ENCODE results near the gene SLC44A5.
"Not testable (repeated sequence)": the region's sequence is repeated elsewhere in the genome, so short reads cannot be mapped to it uniquely, and the experiment has no call there.

Gene SLC44A5

DNA sequence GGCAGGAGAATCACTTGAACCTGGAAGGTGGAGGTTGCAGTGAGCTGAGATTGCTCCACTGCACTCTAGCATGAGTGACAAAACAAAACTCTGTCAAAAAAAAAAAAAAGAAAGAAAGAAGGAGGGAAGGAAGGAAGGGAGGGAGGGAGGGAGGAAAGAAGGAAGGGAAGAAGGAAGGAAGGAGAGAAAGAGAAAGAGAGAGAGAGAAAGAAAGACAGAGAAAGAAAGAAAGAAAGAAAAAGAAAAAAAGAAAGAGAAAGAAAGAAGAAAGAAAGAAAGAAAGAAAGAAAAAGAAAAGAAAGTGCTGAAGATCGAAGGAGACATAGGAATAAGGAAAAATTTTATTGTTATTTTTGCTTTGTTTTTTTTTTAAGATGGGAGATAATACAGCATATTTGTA is 166.7 kb downstream of the SLC44A5 start:
- no peak for DNase-seq

DNA sequence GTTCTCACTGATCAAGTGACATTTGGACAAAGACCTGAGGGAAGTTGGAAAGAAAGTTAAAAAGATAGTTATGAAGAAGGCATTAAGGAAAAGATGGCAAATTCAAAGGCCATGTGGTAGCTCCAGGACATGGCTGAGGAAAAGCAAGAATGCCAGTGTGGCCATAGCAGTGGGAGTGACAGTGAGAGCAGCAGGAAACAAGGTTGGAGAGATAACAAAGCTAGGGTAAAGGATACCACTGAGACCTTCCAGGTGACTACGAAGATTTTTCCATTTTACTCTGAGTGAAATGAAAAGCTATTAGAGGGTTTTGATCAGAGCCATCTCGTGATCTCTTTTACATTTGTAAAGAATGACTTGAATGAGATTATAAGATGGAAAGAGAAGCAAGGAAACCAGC is 170.6 kb downstream of the SLC44A5 start:
- no peak for DNase-seq

GRCh38 chr1:75438355-75438754 is 172.6 kb downstream of the SLC44A5 start:
- DNase-seq = no peak

DNA sequence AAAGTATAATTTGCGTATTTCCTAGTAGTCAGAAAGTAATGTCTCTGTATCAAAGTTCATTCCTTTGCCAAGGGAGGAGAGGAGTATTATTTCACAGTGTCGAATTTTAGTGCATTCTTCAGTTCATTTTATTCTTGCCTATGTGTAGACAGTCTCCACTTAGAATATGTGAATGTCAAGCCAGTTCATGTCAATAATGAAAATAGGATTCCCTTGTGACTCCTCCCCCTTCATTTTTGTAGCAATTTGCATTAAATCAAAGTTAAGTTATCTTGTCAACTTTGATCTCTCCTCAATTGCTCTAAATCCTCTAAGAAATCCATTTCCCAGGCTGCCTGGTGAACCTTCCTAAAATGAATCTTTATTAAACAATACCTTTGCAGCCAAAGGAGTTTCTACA is 179.1 kb downstream of the SLC44A5 start:
- no peak for DNase-seq

- no peak for DNase-seq
These were observed 180.4 kb downstream of the SLC44A5 start for GRCh38 chr1:75430526-75430925.

- DNase-seq = no peak
These were observed 184.2 kb downstream of the SLC44A5 start for GRCh38 chr1:75426688-75427087.

DNA sequence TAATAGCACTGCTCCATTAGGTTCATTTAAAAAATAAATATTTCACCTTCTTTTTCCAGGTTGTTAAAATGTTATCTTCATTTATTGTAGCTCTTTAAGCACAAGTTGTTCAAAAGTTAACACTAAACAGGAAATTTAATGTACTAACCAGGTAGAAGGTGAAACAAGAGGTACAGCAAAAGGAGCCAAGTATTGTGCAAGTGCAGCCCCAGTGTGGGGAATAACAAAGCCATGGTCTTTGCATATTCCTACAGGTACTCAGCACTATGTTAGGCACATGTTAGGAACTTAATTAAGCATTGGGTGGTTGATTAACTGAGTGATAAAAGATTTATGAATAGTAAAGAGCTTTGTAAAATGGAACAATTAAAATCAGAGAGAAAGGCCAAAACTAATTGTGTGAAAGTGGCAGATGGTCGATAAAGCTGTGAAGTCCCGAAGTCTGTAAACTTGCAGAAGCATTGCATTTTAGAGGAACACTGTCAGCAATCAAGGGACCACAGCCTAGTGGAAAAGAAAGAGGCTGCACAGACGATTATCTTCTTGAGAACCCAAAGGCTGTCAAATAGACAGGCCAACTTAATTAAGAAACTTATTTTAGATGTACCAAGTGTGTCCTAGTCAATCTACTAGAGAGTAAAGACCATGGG is 185.8 kb downstream of the SLC44A5 start:
- no peak for DNase-seq

DNA sequence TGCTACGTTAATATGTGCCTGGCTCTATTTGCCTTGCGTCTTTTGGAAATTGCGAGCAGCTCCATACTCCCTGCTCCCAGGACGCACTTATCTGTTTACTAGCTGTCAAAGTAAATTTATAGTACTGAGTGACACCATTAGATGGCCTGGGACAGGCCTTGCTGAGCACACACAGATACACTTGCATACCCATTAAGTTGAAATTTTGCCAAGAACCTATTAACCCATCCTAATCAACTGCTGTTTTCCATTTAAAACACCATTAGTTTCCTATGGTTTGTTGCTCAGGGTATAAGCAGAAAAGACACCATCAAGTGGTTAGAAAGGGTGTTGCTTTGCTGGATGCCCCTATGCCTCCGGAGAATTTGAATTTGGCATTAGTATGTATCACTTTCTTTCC is 187.3 kb downstream of the SLC44A5 start:
- DNase-seq = no peak

DNA sequence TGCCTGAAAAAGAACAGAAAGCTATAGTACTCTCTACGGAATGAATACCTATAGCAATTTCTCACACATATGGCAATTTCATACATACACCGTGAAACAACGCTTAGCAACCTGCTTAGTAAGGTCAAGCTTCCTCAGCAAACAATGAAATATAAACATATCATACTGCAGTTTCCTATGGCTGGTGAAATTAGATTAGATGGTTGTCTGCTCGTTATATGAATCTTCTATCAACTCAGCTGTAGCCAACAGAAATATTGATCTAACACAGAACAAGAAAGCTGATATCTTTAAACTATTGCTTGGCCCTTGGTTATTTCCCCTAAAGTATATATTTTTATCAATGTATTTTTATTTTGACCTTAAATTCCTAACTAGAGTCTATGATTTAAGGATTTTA is 187.8 kb downstream of the SLC44A5 start:
- no peak for DNase-seq

GRCh38 chr1:75421371-75421770 is 189.5 kb downstream of the SLC44A5 start:
- no peak for DNase-seq

DNA sequence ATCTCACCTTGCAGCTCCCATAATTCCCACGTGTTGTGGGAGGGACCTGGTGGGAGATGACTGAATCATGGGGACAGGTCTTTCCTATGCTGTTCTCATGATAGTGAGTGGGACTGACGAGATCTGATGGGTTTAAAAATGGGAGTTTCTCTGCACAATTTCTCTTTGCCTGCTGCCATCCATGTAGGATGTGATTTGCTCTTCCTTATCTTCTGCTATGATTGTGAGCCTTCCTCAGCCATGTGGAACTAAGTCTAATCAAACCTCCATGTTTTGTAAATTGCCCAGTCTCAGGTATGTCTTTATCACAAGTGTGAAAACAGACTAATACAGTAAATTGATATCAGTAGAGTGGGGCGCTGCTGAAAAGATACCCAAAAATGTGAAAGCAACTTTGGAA is 195.7 kb downstream of the SLC44A5 start:
- DNase-seq = no peak

GRCh38 chr1:75412616-75413015 is 198.3 kb downstream of the SLC44A5 start:
- DNase-seq = no peak

GRCh38 chr1:75404681-75405080 is 206.2 kb downstream of the SLC44A5 start:
- DNase-seq = not testable (repeated sequence)

- not testable (repeated sequence) for DNase-seq
These were observed 207.7 kb downstream of the SLC44A5 start for GRCh38 chr1:75403147-75403646.

- no peak for DNase-seq
These were observed 210.2 kb downstream of the SLC44A5 start for GRCh38 chr1:75400716-75401115.

GRCh38 chr1:75396745-75397144 is 214.2 kb downstream of the SLC44A5 start:
- DNase-seq = no peak

DNA sequence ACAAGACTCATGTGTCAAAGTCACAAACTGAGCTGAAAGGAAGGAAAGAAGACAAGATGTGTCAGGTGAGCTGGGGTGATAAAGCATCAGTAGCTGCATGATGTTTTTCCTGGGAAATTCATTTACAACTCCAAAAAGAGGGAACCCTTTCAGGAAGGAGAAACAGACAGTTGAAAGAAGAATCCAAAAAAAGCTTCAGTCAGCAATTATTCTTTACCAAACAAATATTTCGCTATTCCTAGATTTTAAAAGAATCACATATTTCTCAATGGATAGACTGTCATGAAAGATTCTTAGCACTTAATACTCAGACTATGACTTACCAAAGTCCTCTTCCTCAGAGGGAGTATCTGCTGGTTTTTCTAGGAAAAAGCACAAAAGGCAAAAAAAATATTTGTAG is 214.7 kb downstream of the SLC44A5 start:
- no peak for DNase-seq

- DNase-seq = no peak
These were observed 216.4 kb downstream of the SLC44A5 start for GRCh38 chr1:75394386-75395139.

DNA sequence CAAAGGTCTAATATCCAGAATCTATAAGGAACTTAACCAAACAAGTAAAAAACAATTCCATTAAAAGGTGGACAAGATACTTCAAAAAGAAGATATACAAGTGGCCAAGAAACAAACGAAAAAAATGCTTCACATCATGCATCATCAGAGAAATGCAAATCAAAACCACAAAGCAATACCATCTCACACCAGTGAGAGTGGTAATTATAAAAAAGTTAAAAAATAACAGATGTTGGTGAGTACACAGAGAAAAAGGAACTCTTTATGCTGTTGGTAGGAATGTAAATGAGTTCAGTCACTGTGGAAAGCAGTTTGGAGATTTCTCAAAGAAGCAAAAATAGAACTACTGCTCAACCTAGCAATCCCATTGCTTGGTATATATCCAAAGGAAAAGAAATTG is 218.6 kb downstream of the SLC44A5 start:
- DNase-seq = no peak

GRCh38 chr1:75375476-75376447 is 235.2 kb downstream of the SLC44A5 start:
- not testable (repeated sequence) for DNase-seq

DNA sequence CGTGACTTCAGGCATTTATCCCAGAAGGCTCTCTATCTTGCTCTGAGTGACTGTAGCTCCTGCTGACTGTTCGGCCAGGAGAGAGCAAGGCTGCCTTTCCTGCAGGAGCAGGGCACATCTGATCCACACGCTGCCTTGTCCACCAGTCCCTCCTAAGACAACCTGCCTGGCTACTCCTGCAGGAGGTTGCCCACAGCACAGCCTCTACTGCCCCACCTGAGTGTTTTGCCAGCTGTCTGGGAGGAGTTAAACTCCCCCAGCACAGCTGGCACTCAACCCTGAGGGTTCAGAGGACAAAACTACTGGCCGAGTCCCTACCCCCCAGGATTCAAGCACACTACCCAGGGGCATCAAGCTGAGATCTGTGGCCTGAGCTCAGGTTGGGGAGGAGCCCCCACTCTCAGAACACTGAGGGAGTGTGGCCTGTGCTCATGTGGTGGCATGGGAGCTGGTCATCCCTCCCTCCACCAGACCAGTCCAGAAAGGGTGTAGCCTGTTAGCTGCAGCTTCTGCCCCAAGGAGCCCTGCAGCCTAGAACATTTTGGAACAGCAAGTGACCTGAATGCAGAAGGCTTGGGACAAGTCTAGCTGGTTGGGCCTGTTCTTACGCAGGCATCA is 237.3 kb downstream of the SLC44A5 start:
- no peak for DNase-seq

DNA sequence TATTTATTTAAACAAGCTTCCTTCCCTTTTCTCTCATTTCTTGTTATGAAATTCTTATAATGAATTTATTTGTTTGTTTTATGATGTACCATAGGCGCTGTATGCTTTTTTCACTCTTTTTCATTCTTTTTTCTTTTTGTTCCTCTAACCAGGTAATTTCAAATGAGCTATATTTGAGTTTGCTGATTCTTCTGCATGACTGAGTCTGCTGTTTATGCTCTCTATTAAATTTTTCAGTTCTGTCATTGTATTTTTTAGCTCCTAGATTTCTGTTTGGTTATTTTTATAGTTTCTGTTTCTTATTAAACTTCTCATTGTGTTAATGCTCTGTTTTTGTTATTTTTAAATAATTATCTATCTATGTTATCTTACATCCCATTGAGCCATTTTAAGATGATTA is 244.3 kb downstream of the SLC44A5 start:
- no peak for DNase-seq

GRCh38 chr1:75361260-75361659 is 249.7 kb downstream of the SLC44A5 start:
- DNase-seq = no peak
